Measurements from ENCODE around the gene AMDHD2. TPM values are rescaled to one million over a fixed set of nuclear protein-coding genes. Genes with fewer than 3 reads are reported as not detected.

Gene AMDHD2
- total and polyA plus RNA-seq, 2 of the 13 experiments (the other 11 are each of a cell fraction or from before 2014, with no cell fraction given) = 33.5 to 39.1 TPM

GRCh38 chr16:2520097-2520783 lies at the start of gene AMDHD2 (continued):
- TF ChIP-seq, protein P1, sequence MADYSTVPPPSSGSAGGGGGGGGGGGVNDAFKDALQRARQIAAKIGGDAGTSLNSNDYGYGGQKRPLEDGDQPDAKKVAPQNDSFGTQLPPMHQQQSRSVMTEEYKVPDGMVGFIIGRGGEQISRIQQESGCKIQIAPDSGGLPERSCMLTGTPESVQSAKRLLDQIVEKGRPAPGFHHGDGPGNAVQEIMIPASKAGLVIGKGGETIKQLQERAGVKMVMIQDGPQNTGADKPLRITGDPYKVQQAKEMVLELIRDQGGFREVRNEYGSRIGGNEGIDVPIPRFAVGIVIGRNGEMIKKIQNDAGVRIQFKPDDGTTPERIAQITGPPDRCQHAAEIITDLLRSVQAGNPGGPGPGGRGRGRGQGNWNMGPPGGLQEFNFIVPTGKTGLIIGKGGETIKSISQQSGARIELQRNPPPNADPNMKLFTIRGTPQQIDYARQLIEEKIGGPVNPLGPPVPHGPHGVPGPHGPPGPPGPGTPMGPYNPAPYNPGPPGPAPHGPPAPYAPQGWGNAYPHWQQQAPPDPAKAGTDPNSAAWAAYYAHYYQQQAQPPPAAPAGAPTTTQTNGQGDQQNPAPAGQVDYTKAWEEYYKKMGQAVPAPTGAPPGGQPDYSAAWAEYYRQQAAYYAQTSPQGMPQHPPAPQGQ (CRISPR knock-in tag; IDR thresholded peaks at IDR 0.05; ENCODE audit: borderline replicate concordance) = no peak
- TF ChIP-seq ZUFSP (CRISPR knock-in tag; IDR thresholded peaks at IDR 0.05; ENCODE audit: borderline replicate concordance) = no peak
- no peak for TF ChIP-seq TMF1 (CRISPR knock-in tag; IDR thresholded peaks at IDR 0.05; ENCODE audit: low read depth)
- TF ChIP-seq YY1 (IDR thresholded peaks at IDR 0.05; ENCODE audit: insufficient read depth, insufficient replicate concordance, low read depth, low read length) = peak; percentile 62
- no peak for TF ChIP-seq THYN1 (CRISPR knock-in tag; IDR thresholded peaks at IDR 0.05; ENCODE audit: borderline replicate concordance, low read depth)
- no peak for TF ChIP-seq SMC3 (IDR thresholded peaks at IDR 0.05; ENCODE audit: low read length)
- no peak for TF ChIP-seq LCORL (IDR thresholded peaks at IDR 0.05)
- peak; percentile 43; the same call in 1 of the 2 replicates for TF ChIP-seq LCORL (CRISPR knock-in tag; IDR thresholded peaks at IDR 0.05)
- TF ChIP-seq, protein P2, sequence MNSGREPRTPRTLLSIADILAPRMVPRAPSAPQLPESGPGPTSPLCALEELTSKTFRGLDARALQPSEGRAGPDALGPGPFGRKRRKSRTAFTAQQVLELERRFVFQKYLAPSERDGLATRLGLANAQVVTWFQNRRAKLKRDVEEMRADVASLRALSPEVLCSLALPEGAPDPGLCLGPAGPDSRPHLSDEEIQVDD (CRISPR knock-in tag; IDR thresholded peaks at IDR 0.05; ENCODE audit: borderline replicate concordance) = no peak
- no peak for TF ChIP-seq SETDB1 (CRISPR knock-in tag; IDR thresholded peaks at IDR 0.05; ENCODE audit: borderline replicate concordance)
- TF ChIP-seq RFXANK (CRISPR knock-in tag; IDR thresholded peaks at IDR 0.05) = no peak
- TF ChIP-seq ZNF777 (CRISPR knock-in tag; IDR thresholded peaks at IDR 0.05) = no peak
- TF ChIP-seq, protein P3, sequence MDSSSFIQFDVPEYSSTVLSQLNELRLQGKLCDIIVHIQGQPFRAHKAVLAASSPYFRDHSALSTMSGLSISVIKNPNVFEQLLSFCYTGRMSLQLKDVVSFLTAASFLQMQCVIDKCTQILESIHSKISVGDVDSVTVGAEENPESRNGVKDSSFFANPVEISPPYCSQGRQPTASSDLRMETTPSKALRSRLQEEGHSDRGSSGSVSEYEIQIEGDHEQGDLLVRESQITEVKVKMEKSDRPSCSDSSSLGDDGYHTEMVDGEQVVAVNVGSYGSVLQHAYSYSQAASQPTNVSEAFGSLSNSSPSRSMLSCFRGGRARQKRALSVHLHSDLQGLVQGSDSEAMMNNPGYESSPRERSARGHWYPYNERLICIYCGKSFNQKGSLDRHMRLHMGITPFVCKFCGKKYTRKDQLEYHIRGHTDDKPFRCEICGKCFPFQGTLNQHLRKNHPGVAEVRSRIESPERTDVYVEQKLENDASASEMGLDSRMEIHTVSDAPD (CRISPR knock-in tag; IDR thresholded peaks at IDR 0.05) = no peak
- TF ChIP-seq ZBTB43 (CRISPR knock-in tag; conservative IDR thresholded peaks at IDR 0.05) = no peak
- TF ChIP-seq, protein P4, sequence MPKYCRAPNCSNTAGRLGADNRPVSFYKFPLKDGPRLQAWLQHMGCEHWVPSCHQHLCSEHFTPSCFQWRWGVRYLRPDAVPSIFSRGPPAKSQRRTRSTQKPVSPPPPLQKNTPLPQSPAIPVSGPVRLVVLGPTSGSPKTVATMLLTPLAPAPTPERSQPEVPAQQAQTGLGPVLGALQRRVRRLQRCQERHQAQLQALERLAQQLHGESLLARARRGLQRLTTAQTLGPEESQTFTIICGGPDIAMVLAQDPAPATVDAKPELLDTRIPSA (CRISPR knock-in tag; IDR thresholded peaks at IDR 0.05; ENCODE audit: borderline replicate concordance) = no peak
- no peak for TF ChIP-seq ZNF143 (CRISPR knock-in tag; IDR thresholded peaks at IDR 0.05)
- TF ChIP-seq MYC (CRISPR knock-in tag; IDR thresholded peaks at IDR 0.05; ENCODE audit: borderline replicate concordance) = peak; percentile 53; the same call in 1 of the 2 replicates
- peak; percentile 94 for TF ChIP-seq ARNTL (CRISPR knock-in tag; IDR thresholded peaks at IDR 0.05)
